Measurements from ENCODE around the gene GATAD1. TPM values are rescaled to one million over a fixed set of nuclear protein-coding genes. Genes with fewer than 3 reads are reported as not detected.

The GATAD1 gene
- total RNA-seq, 1 experiment from 2014 or later = 37.6 TPM

DNA sequence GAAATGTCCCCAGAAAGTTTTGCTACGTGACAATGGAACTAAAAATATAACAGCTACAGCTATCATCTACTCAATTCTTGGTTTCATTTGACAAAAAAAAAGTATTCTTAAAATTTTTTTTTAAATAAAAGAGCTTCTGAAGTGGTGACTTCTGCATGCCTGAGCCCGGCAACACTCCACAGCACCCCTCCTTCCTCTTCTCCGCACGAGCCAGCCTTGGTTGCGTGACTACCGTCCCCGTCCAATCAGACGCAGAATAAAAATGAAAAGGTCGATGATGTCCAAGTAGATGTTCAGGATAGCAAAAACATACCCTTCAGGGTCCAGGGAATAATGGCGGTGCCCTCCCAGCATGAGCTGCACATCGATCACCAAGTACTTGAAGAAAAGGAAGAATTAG, 34.5 kb upstream of the GATAD1 start:
- Mint-ChIP-seq H3K27ac (no peak overlapping the region), H3K4me1 (no peaks in the 10 kb centered on the region), H3K9me3 (peaks cover 3% of the 10 kb centered on the region; the same call in 1 of the 2 replicates), H3K4me3 (no peak overlapping the region), H3K27me3 (ENCODE audit: low read depth) (no peaks in the 10 kb centered on the region), H3K36me3 (no peaks in the 10 kb centered on the region)
- ChIA-PET POLR2A (no interaction called here), CTCF (interaction anchor here (1.3 to 3.0 kb wide), 5 partner anchors 11 to 233 kb away, joined by 4 to 17 read pairs (median 7); partner anchors contain the start of genes GATAD1 and LRRD1)
- DNase-seq (ENCODE audit: low spot score) = no peak
- TF ChIP-seq EMX1 (CRISPR knock-in tag; IDR thresholded peaks at IDR 0.05) = no peak
- no peak for TF ChIP-seq RELA (CRISPR knock-in tag; IDR thresholded peaks at IDR 0.05; ENCODE audit: borderline replicate concordance)
- TF ChIP-seq, protein P1, sequence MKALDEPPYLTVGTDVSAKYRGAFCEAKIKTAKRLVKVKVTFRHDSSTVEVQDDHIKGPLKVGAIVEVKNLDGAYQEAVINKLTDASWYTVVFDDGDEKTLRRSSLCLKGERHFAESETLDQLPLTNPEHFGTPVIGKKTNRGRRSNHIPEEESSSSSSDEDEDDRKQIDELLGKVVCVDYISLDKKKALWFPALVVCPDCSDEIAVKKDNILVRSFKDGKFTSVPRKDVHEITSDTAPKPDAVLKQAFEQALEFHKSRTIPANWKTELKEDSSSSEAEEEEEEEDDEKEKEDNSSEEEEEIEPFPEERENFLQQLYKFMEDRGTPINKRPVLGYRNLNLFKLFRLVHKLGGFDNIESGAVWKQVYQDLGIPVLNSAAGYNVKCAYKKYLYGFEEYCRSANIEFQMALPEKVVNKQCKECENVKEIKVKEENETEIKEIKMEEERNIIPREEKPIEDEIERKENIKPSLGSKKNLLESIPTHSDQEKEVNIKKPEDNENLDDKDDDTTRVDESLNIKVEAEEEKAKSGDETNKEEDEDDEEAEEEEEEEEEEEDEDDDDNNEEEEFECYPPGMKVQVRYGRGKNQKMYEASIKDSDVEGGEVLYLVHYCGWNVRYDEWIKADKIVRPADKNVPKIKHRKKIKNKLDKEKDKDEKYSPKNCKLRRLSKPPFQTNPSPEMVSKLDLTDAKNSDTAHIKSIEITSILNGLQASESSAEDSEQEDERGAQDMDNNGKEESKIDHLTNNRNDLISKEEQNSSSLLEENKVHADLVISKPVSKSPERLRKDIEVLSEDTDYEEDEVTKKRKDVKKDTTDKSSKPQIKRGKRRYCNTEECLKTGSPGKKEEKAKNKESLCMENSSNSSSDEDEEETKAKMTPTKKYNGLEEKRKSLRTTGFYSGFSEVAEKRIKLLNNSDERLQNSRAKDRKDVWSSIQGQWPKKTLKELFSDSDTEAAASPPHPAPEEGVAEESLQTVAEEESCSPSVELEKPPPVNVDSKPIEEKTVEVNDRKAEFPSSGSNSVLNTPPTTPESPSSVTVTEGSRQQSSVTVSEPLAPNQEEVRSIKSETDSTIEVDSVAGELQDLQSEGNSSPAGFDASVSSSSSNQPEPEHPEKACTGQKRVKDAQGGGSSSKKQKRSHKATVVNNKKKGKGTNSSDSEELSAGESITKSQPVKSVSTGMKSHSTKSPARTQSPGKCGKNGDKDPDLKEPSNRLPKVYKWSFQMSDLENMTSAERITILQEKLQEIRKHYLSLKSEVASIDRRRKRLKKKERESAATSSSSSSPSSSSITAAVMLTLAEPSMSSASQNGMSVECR (CRISPR knock-in tag; IDR thresholded peaks at IDR 0.05; ENCODE audit: borderline replicate concordance) = no peak
- TF ChIP-seq SOX15 (CRISPR knock-in tag; IDR thresholded peaks at IDR 0.05) = no peak
- no peak for TF ChIP-seq GABPB1 (CRISPR knock-in tag; IDR thresholded peaks at IDR 0.05)
- no peak for TF ChIP-seq ZNF396 (CRISPR knock-in tag; IDR thresholded peaks at IDR 0.05; ENCODE audit: borderline replicate concordance)
- TF ChIP-seq MYBL2 (CRISPR knock-in tag; IDR thresholded peaks at IDR 0.05) = no peak
- TF ChIP-seq, protein P2, sequence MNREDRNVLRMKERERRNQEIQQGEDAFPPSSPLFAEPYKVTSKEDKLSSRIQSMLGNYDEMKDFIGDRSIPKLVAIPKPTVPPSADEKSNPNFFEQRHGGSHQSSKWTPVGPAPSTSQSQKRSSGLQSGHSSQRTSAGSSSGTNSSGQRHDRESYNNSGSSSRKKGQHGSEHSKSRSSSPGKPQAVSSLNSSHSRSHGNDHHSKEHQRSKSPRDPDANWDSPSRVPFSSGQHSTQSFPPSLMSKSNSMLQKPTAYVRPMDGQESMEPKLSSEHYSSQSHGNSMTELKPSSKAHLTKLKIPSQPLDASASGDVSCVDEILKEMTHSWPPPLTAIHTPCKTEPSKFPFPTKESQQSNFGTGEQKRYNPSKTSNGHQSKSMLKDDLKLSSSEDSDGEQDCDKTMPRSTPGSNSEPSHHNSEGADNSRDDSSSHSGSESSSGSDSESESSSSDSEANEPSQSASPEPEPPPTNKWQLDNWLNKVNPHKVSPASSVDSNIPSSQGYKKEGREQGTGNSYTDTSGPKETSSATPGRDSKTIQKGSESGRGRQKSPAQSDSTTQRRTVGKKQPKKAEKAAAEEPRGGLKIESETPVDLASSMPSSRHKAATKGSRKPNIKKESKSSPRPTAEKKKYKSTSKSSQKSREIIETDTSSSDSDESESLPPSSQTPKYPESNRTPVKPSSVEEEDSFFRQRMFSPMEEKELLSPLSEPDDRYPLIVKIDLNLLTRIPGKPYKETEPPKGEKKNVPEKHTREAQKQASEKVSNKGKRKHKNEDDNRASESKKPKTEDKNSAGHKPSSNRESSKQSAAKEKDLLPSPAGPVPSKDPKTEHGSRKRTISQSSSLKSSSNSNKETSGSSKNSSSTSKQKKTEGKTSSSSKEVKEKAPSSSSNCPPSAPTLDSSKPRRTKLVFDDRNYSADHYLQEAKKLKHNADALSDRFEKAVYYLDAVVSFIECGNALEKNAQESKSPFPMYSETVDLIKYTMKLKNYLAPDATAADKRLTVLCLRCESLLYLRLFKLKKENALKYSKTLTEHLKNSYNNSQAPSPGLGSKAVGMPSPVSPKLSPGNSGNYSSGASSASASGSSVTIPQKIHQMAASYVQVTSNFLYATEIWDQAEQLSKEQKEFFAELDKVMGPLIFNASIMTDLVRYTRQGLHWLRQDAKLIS (CRISPR knock-in tag; IDR thresholded peaks at IDR 0.05; ENCODE audit: borderline replicate concordance) = no peak
- no peak for TF ChIP-seq ZNF671 (CRISPR knock-in tag; IDR thresholded peaks at IDR 0.05)
- TF ChIP-seq HMGA2 (CRISPR knock-in tag; IDR thresholded peaks at IDR 0.05) = no peak
- TF ChIP-seq NR1H2 (CRISPR knock-in tag; IDR thresholded peaks at IDR 0.05) = no peak
- ATAC-seq = no peak

DNA sequence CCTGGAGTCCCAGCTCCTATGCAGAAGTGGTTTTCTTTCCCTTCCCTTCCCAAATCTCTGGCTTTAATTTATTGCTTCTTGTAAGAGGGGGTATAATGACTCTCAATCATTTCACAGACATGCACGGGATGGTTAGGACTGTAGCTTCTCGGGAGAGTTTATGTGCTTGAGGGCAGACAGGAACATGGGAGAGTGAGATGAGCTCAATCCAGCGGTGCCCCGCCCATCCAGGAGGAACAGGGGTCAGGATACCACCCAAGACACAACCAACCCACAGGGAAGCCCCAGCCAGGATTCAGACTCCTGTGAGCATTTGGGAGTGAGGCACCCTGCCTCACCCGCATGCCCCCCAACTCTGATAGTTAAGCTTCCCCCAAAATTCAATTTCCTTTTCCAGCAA, 33.7 kb upstream of the GATAD1 start:
- Mint-ChIP-seq H3K4me3 (no peak overlapping the region), H3K4me1 (no peaks in the 10 kb centered on the region), H3K27me3 (ENCODE audit: low read depth) (no peaks in the 10 kb centered on the region), H3K27ac (no peak overlapping the region), H3K36me3 (no peaks in the 10 kb centered on the region), H3K9me3 (peaks cover 3% of the 10 kb centered on the region; the same call in 1 of the 2 replicates)
- DNase-seq (ENCODE audit: low spot score) (no peak), ATAC-seq (no peak)
- POLR2A ChIA-PET = no interaction called here
- TF ChIP-seq OVOL2 (CRISPR knock-in tag; IDR thresholded peaks at IDR 0.05; ENCODE audit: borderline replicate concordance) (no peak), SP1 (CRISPR knock-in tag; conservative IDR thresholded peaks at IDR 0.05) (no peak), HMGA2 (CRISPR knock-in tag; IDR thresholded peaks at IDR 0.05) (no peak), JUN (CRISPR knock-in tag; IDR thresholded peaks at IDR 0.05) (no peak), ZNF138 (CRISPR knock-in tag; conservative IDR thresholded peaks at IDR 0.05) (no peak), NR3C1 (CRISPR knock-in tag; conservative IDR thresholded peaks at IDR 0.05; ENCODE audit: low read depth) (no peak), ZNF416 (CRISPR knock-in tag; IDR thresholded peaks at IDR 0.05) (no peak)
- TF ChIP-seq, protein P3, sequence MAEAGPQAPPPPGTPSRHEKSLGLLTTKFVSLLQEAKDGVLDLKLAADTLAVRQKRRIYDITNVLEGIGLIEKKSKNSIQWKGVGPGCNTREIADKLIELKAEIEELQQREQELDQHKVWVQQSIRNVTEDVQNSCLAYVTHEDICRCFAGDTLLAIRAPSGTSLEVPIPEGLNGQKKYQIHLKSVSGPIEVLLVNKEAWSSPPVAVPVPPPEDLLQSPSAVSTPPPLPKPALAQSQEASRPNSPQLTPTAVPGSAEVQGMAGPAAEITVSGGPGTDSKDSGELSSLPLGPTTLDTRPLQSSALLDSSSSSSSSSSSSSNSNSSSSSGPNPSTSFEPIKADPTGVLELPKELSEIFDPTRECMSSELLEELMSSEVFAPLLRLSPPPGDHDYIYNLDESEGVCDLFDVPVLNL (CRISPR knock-in tag; IDR thresholded peaks at IDR 0.05; ENCODE audit: borderline replicate concordance, low read depth) = no peak
- TF ChIP-seq, protein P4, sequence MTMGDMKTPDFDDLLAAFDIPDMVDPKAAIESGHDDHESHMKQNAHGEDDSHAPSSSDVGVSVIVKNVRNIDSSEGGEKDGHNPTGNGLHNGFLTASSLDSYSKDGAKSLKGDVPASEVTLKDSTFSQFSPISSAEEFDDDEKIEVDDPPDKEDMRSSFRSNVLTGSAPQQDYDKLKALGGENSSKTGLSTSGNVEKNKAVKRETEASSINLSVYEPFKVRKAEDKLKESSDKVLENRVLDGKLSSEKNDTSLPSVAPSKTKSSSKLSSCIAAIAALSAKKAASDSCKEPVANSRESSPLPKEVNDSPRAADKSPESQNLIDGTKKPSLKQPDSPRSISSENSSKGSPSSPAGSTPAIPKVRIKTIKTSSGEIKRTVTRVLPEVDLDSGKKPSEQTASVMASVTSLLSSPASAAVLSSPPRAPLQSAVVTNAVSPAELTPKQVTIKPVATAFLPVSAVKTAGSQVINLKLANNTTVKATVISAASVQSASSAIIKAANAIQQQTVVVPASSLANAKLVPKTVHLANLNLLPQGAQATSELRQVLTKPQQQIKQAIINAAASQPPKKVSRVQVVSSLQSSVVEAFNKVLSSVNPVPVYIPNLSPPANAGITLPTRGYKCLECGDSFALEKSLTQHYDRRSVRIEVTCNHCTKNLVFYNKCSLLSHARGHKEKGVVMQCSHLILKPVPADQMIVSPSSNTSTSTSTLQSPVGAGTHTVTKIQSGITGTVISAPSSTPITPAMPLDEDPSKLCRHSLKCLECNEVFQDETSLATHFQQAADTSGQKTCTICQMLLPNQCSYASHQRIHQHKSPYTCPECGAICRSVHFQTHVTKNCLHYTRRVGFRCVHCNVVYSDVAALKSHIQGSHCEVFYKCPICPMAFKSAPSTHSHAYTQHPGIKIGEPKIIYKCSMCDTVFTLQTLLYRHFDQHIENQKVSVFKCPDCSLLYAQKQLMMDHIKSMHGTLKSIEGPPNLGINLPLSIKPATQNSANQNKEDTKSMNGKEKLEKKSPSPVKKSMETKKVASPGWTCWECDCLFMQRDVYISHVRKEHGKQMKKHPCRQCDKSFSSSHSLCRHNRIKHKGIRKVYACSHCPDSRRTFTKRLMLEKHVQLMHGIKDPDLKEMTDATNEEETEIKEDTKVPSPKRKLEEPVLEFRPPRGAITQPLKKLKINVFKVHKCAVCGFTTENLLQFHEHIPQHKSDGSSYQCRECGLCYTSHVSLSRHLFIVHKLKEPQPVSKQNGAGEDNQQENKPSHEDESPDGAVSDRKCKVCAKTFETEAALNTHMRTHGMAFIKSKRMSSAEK (CRISPR knock-in tag; IDR thresholded peaks at IDR 0.05; ENCODE audit: borderline replicate concordance) = no peak
- TF ChIP-seq, protein P5, sequence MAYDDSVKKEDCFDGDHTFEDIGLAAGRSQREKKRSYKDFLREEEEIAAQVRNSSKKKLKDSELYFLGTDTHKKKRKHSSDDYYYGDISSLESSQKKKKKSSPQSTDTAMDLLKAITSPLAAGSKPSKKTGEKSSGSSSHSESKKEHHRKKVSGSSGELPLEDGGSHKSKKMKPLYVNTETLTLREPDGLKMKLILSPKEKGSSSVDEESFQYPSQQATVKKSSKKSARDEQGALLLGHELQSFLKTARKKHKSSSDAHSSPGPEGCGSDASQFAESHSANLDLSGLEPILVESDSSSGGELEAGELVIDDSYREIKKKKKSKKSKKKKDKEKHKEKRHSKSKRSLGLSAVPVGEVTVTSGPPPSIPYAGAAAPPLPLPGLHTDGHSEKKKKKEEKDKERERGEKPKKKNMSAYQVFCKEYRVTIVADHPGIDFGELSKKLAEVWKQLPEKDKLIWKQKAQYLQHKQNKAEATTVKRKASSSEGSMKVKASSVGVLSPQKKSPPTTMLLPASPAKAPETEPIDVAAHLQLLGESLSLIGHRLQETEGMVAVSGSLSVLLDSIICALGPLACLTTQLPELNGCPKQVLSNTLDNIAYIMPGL (CRISPR knock-in tag; IDR thresholded peaks at IDR 0.05) = no peak
- CTCF ChIA-PET = interaction anchor here (1.3 to 3.0 kb wide), 4 partner anchors 10 to 234 kb away, joined by 4 to 17 read pairs (median 8); partner anchors contain the start of genes GATAD1 and LRRD1

Data from WTC11 (cell line).